ENCODE measurements around the gene TEKT3.

TEKT3 gene

DNA sequence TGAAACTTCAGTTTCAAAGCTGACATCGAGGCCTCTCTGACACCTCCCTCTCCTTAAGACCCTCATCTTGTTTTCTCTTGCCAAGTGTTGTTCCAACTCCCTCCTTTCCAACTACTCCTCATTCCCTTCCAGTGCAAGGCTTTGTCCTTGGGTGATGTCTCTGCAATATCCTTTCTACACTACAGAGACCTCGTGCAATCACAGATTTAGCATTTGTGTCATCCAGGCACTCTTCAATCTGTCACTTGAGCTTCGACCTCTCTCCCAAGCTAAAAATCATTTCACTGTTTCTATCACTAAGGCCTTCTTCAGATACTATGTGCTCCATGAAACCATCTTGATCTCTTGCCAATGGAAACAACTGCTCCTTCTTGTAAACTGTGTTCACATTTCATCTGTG is 31.6 kb downstream of the TEKT3 start:
- H3K9ac ChIP-seq (ENCODE audit: low read length) = no peak overlapping the region
- no peak for TF ChIP-seq EZH2 (IDR thresholded peaks at IDR 0.05; ENCODE audit: borderline replicate concordance, low read length)
- TF ChIP-seq, protein P1, sequence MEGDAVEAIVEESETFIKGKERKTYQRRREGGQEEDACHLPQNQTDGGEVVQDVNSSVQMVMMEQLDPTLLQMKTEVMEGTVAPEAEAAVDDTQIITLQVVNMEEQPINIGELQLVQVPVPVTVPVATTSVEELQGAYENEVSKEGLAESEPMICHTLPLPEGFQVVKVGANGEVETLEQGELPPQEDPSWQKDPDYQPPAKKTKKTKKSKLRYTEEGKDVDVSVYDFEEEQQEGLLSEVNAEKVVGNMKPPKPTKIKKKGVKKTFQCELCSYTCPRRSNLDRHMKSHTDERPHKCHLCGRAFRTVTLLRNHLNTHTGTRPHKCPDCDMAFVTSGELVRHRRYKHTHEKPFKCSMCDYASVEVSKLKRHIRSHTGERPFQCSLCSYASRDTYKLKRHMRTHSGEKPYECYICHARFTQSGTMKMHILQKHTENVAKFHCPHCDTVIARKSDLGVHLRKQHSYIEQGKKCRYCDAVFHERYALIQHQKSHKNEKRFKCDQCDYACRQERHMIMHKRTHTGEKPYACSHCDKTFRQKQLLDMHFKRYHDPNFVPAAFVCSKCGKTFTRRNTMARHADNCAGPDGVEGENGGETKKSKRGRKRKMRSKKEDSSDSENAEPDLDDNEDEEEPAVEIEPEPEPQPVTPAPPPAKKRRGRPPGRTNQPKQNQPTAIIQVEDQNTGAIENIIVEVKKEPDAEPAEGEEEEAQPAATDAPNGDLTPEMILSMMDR (IDR thresholded peaks at IDR 0.05; ENCODE audit: low read length) = no peak
- H3K36me3 ChIP-seq (ENCODE audit: insufficient read depth, low read length) = no peaks in the 10 kb centered on the region

DNA sequence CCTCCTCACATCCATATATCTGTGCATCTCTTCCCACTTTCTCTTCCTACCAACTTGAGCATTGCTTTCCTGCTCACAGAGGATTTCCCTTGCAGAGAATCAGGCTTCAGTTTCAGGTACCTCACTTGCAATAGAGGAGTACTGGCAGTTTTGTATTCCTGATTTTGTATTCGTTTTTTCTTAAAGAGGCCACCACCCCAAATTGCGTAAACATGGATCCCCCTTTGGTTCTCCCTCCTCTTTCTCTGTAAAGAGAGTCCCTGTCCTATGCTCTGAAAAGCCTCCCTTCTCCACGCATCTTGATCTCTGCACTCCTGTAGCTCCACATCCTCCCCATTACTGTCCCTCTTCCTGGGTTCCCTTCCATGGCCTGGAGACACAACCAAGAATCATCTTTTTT is 32.2 kb downstream of the TEKT3 start:
- H3K9ac ChIP-seq (ENCODE audit: low read length) = no peak overlapping the region
- H3K4me3 ChIP-seq (ENCODE audit: low read depth, low read length, poor library complexity, severe bottlenecking) = no peak overlapping the region
- H3K36me3 ChIP-seq (ENCODE audit: insufficient read depth, low read length) = no peaks in the 10 kb centered on the region
- no peaks in the 10 kb centered on the region for H3K9me3 ChIP-seq (ENCODE audit: low read length)
- no peak overlapping the region for H3K27ac ChIP-seq (ENCODE audit: low read depth, low read length, poor library complexity, severe bottlenecking)
- no peaks in the 10 kb centered on the region; the same call in 1 of the 2 replicates for H3K27me3 ChIP-seq (ENCODE audit: insufficient read depth, low read length)
- no peak overlapping the region for H3K4me2 ChIP-seq (ENCODE audit: low read length)
- H3K4me1 ChIP-seq (ENCODE audit: insufficient read depth, low read length, severe bottlenecking) = no peaks in the 10 kb centered on the region
- no peaks in the 10 kb centered on the region for H3F3A ChIP-seq (ENCODE audit: insufficient read depth, low read length)
- H2AFZ ChIP-seq (ENCODE audit: low read length) = no peak overlapping the region
- no peaks in the 10 kb centered on the region for H3K9me2 ChIP-seq (ENCODE audit: low read depth, low read length)
- H4K20me1 ChIP-seq (ENCODE audit: insufficient read depth, low read length) = no peaks in the 10 kb centered on the region
- no peaks in the 10 kb centered on the region for H3K79me2 ChIP-seq (ENCODE audit: insufficient read depth, low read length)
- TF ChIP-seq, protein P1 (IDR thresholded peaks at IDR 0.05; ENCODE audit: low read length) = no peak
- TF ChIP-seq EZH2 (IDR thresholded peaks at IDR 0.05; ENCODE audit: borderline replicate concordance, low read length) = no peak

More for the DNA sequence above, 31.6 kb downstream of the TEKT3 start:
- Histone ChIP-seq H3K4me3 (ENCODE audit: low read depth, low read length, poor library complexity, severe bottlenecking) (no peak overlapping the region), H3K4me2 (ENCODE audit: low read length) (no peak overlapping the region), H3K9me2 (ENCODE audit: low read depth, low read length) (no peaks in the 10 kb centered on the region), H3K9me3 (ENCODE audit: low read length) (no peaks in the 10 kb centered on the region), H4K20me1 (ENCODE audit: insufficient read depth, low read length) (no peaks in the 10 kb centered on the region), H3K79me2 (ENCODE audit: insufficient read depth, low read length) (no peaks in the 10 kb centered on the region), H3K4me1 (ENCODE audit: insufficient read depth, low read length, severe bottlenecking) (no peaks in the 10 kb centered on the region), H3K27ac (ENCODE audit: low read depth, low read length, poor library complexity, severe bottlenecking) (no peak overlapping the region), H3K27me3 (ENCODE audit: insufficient read depth, low read length) (no peaks in the 10 kb centered on the region; the same call in 1 of the 2 replicates), H2AFZ (ENCODE audit: low read length) (no peak overlapping the region), H3F3A (ENCODE audit: insufficient read depth, low read length) (no peaks in the 10 kb centered on the region)

DNA sequence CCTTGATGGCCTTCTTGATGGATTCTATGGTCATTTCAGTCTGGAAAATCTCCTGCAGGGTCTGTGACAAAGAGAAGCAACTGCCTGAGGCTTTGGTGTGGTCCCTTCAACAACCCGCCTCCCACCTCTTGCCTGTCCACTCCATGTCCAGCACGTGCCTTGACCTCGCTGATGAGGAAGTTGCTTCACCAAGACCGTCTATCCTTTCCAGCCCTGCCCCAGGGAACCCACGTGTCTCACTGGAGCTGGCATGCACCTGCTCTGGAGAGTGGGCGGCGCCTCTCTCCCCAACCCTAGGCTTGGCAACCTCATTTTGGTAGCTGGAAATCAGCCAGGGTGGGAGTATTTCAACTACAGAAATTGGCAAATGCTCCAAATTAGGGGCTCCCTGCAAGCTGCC is 32.6 kb downstream of the TEKT3 start:
- Histone ChIP-seq H3K27me3 (ENCODE audit: insufficient read depth, low read length) (no peaks in the 10 kb centered on the region; the same call in 1 of the 2 replicates), H2AFZ (ENCODE audit: low read length) (no peak overlapping the region), H3K9me3 (ENCODE audit: low read length) (no peaks in the 10 kb centered on the region), H3F3A (ENCODE audit: insufficient read depth, low read length) (no peaks in the 10 kb centered on the region), H3K4me1 (ENCODE audit: insufficient read depth, low read length, severe bottlenecking) (no peaks in the 10 kb centered on the region), H4K20me1 (ENCODE audit: insufficient read depth, low read length) (no peaks in the 10 kb centered on the region), H3K9me2 (ENCODE audit: low read depth, low read length) (no peaks in the 10 kb centered on the region), H3K79me2 (ENCODE audit: insufficient read depth, low read length) (no peaks in the 10 kb centered on the region), H3K9ac (ENCODE audit: low read length) (no peak overlapping the region), H3K4me2 (ENCODE audit: low read length) (no peak overlapping the region), H3K27ac (ENCODE audit: low read depth, low read length, poor library complexity, severe bottlenecking) (no peak overlapping the region), H3K36me3 (ENCODE audit: insufficient read depth, low read length) (no peaks in the 10 kb centered on the region), H3K4me3 (ENCODE audit: low read depth, low read length, poor library complexity, severe bottlenecking) (no peak overlapping the region)
- TF ChIP-seq, protein P1 (IDR thresholded peaks at IDR 0.05; ENCODE audit: low read length) = no peak
- TF ChIP-seq EZH2 (IDR thresholded peaks at IDR 0.05; ENCODE audit: borderline replicate concordance, low read length) = no peak
